ENCODE data around the gene UNC79. TPM values are rescaled to one million over a fixed set of nuclear protein-coding genes. Genes with fewer than 3 reads are reported as not detected.

Gene UNC79
- total RNA-seq, 1 donor from 2014 or later = 0.04 TPM

- ATAC-seq = no peak
These were observed 297.9 kb downstream of the UNC79 start for GRCh38 chr14:93728651-93729016.

GRCh38 chr14:93729993-93730392 lies 299.3 kb downstream of the UNC79 start:
- peak; percentile 27 for ATAC-seq

- no peak for ATAC-seq
These were observed 301.0 kb downstream of the UNC79 start for GRCh38 chr14:93731753-93732152.

- no peak for ATAC-seq
These were observed 301.8 kb downstream of the UNC79 start for GRCh38 chr14:93732524-93732923.

- ATAC-seq = peak; percentile 20
These were observed 302.5 kb downstream of the UNC79 start for GRCh38 chr14:93733231-93733630.

GRCh38 chr14:93733631-93734030 lies 302.9 kb downstream of the UNC79 start:
- no peak for ATAC-seq

- no peak for ATAC-seq
These were observed 303.5 kb downstream of the UNC79 start for GRCh38 chr14:93734086-93734822.

GRCh38 chr14:93735206-93735605 lies 304.5 kb downstream of the UNC79 start:
- no peak for ATAC-seq

GRCh38 chr14:93736378-93737014 lies 305.8 kb downstream of the UNC79 start:
- ATAC-seq = no peak

- no peak for ATAC-seq
These were observed 306.9 kb downstream of the UNC79 start for GRCh38 chr14:93737634-93738033.

GRCh38 chr14:93741556-93742230 lies 311.0 kb downstream of the UNC79 start:
- no peak for ATAC-seq

- ATAC-seq = no peak
These were observed 312.0 kb downstream of the UNC79 start for GRCh38 chr14:93742761-93743160.

GRCh38 chr14:93743270-93744060 lies 312.7 kb downstream of the UNC79 start:
- no peak for ATAC-seq

GRCh38 chr14:93744176-93744575 lies 313.4 kb downstream of the UNC79 start:
- ATAC-seq = no peak

- no peak for ATAC-seq
These were observed 314.1 kb downstream of the UNC79 start for GRCh38 chr14:93744876-93745275.

GRCh38 chr14:93745603-93746273 lies 315.0 kb downstream of the UNC79 start:
- ATAC-seq = no peak

GRCh38 chr14:93747102-93747501 lies 316.4 kb downstream of the UNC79 start:
- no peak for ATAC-seq

- ATAC-seq = peak; percentile 12
These were observed 316.8 kb downstream of the UNC79 start for GRCh38 chr14:93747560-93747959.

- ATAC-seq = no peak
These were observed 317.7 kb downstream of the UNC79 start for GRCh38 chr14:93748208-93749075.

- ATAC-seq = no peak
These were observed 318.3 kb downstream of the UNC79 start for GRCh38 chr14:93749076-93749420.

GRCh38 chr14:93751946-93752655 lies 321.4 kb downstream of the UNC79 start:
- ATAC-seq = no peak
